ELR (cell line): ENCODE measurements around the gene DLG1.

ENCODE experiments used
- DNase-seq: peaks from one replicate; pipeline ENCODE4 v3.0.0-alpha.2; 2015; ENCODE audit warnings: low read depth

DLG1 gene

GRCh38 chr3:197012540-197012883 is 285.9 kb downstream of the DLG1 start:
- no peak for DNase-seq

DNA sequence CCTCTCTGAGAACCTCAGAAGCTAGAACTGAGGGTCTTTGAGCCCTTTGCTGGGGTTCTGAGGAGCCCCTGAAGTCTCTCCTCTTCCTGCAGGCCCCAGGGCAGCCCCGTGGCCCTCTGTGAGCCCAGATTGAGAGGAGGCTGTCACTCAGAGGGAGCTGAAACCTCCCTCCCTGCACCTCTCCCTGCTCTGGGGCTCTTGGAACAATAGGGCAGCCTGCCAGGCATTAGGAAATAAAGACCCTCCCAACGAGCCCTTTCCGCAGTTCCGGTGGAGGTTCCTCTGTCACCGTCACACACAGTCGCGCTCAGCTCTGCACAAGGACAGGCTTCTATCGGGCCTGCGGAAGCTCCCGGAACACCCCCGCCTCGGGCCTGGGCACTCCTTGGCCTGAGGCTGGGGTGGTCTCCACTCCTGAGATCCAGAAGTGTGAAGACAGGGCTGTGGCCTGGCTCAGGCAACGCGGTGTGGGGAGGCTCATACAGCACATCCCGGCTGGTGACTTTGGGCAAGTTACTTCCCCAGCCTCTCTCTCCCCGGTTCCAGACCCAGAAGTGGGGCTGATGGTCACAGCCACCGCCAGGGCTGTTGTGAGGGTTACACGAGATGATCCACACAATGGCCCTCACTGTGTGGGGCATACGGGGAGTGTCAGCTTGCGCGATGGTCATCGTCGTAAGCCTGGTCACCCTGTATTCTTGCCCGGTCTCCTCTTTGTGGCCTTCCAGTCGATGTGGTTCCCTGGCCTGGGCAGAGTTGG is 286.5 kb downstream of the DLG1 start:
- DNase-seq: no peak

DNA sequence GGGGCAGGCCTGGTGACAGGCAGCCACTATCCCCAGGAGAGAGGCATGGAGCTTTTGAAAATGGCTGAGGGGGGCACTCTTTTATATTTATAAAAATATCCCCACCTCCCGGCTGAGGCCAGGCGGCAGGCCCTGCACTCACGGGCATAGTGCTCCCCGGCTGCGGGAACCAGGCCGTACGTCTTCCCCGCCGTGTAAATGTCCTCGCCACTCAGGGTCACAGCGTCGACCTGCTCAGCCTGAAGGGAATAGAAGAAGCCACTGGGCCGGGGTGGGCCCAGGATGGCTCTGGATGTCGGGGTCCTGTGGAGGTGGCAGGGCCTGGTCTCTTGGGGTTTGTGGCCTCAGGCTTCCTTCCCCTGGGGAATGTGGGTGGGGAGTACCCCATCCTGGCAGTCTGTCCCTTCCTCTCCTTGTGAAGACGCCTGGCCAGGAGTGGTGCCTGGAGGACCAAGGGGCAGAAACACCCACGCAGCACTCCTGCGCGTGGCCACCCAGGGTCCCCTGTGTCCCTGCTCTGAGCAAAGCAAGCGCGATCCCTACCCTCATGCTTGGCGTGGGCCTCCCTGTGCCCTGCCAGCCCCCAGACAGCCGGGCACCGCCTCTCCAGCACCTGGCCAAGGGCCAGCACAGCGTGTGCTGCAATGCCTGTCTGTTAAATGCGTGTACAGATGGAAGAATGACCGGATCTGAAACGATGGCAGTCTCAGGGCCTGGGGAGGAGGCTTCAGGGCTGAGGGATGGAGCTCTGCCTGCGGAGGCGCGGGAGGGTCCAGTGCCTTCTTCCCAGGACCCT is 287.7 kb downstream of the DLG1 start:
- DNase-seq: no peak

- DNase-seq: no peak
These were observed 288.8 kb downstream of the DLG1 start for GRCh38 chr3:197009532-197010019.

DNA sequence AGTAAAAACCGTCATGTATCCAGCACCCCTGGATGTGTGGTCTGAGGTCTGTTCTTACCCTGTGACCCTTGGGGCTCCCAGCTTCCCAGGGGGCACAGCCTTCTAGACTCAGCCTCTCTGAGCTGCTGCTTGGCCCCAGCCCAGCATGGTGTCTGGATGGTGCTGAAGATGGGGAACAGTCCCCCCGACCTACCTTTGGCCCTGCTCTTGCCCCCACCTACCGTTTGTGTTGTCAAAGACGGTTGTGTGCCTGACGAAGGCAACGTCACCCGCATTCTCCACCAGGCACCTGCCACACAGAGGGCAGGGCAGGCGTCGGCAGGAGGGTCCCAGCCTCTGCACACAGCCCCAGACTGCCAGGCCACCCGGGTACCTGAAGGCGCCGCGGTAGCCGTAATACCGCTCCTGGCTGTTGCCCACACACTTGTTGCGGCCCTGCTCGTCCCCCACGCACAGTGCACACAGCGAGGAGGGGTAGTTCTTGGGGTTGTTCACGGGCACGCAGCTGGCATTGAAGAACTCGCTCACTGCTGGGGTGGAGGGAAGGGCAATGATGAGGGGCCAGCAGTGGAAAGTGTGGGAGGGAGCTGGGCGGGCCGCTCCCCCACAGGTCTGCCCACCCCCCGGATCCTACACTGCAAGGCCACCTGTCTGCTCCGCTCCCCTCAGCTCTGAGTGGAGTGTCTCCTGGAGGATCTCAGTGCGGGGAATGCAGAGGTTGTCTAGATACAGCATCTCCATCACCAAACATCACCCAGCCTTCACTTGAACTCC is 289.8 kb downstream of the DLG1 start:
- no peak for DNase-seq

DNA sequence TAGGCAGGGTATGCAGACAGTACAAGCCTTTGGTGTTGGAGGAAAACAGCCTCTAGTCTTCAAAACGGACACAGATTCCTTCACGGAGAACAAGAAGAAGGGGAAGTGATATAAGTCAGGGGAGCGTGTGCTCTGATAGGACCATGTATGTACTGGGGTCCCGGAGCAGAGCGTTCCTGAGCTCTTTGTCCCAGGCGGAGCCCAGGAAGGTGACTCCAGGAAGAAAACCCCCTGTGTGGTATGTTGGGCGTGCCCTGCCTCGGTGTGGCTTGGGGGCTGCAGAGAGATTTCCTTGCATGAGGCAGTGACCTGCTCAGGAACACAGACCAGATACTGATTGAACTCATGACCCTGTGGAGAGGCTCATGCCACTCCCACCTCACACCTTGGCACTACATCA is 290.5 kb downstream of the DLG1 start:
- no peak for DNase-seq

DNA sequence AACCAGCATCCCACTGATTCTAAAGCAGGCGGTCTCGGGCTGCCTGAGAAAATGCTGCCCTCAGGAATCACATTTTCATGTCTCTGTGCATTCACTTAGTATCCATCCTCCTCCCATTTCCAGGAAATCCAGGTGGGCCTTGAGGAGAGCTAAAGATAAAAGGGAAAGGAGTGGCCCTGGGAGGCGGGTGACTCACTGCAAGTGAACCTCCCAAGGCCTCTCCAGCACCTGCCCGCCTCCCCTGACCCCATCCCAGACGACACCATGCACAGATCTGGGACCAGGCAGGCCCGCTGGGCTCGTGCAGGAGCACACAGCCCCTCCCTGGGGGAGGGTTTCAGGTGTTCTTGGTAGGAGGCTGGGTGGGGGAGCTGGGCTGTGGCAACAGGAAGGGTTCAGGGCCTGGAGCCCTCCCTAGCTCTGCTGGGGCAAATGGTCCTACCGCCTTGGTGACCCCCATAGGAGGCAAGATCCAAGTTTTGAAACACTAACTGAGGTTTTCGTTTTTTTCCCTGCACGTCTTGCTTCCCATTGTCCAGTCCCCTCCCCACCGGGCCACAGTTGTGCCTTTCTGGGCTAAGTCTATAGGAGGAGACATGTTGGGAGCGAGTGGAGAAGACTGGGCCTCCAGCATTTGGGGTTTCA is 291.0 kb downstream of the DLG1 start:
- DNase-seq: no peak

GRCh38 chr3:197006860-197007259 is 291.6 kb downstream of the DLG1 start:
- DNase-seq: no peak

DNA sequence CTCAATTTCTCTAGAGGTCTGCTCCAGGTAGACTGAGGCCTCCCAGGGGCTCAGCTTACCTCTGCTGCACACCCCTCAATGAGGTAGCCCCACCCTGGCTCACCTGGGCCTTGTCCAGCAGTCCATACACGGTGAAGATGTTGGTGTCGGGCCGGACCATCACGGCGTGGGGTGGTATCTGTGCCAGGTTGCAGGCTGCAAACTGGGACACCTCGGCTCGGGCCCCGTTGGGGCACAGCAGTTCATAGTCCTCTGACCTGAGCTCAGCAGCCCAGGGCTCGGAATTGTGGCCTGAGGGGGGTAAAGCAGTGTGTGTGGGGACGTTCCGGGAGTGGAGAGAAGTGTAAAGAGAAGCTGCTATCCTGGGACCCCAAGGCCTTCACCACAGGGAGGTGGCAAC is 292.0 kb downstream of the DLG1 start:
- DNase-seq: no peak

DNA sequence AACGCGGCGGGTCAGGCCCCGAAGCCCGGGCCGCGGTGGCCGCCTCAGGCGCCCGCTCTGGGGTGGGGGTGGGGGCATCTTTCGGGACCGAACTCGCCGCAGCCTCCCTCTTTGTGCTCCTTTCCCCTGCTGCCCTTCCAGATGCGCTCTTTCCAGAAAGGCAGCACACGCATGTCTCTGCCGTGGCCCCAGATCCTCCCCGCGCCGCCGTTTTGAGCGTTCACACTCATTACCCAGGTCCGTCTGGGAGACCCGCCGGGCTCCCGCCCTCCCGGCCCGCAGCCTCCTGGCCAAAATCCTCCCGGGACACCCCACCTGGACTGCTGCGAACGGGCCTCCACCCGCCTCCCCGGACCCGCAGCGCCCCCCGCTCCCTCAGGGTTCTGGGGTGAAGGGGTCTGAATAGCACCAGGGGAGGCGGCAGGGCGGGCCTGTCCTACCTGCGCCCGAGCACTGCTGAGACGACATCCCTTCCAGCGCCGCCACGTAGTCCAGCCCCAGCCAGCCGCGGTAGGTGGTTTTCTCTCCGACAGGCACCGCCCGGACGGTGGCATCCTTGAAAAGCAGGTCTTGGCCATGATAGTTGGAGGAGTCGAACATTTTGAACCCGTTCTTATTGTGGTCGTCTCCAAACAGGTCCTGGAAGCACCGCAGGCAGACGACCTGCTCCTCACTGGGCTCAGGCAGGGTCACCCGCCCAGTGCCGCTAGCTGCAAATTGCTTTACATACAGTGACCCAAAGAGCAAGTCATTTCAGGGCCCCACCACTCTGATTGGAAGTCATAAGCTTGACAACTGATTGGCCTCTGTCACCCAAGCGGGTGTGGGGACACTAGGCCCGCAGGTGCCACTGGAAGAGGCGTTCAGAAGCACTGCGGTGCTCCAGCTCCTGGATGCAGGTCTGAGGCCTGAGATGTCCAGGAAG is 294.7 kb downstream of the DLG1 start:
- peak; percentile 50 for DNase-seq

GRCh38 chr3:197002701-197003454 is 295.5 kb downstream of the DLG1 start:
- peak; percentile 77 for DNase-seq

DNA sequence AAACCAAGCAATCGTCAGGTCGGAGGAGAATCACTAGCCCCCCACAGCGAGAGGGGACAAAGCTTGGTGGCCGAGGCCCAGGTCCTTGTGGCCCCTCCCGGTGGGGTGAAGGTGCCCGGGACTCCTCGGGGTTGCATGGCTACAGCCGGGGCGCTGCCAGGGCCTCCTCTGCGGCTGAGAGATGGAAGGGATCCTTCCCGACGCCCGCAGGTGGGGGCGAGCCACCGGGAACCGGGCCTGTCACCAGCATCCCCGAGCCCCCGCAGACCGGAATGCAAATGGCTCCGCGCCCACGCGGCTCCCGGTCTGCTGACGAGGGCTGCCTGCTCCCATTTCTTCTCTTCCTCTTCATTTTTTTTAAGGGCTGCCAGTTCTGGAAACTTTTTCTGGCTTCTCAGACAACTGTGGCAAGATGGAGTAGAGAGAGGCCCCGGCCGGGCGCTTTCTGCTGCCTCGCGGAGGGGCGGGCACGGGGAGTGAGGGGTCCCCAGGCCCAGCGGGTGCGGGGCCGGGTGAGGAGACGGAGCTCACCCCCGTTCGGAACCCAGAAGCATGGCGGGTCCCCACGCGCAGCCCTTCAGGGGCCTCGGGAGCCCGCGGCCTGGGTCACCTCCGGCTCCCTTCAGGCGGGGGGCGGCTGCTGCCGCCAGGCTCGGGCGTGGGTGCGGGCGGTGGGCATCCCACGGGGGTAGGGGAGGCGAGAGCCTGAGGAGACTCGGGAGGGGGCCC is 296.3 kb downstream of the DLG1 start:
- no peak for DNase-seq

- no peak for DNase-seq
These were observed 297.1 kb downstream of the DLG1 start for GRCh38 chr3:197001106-197001971.

DNA sequence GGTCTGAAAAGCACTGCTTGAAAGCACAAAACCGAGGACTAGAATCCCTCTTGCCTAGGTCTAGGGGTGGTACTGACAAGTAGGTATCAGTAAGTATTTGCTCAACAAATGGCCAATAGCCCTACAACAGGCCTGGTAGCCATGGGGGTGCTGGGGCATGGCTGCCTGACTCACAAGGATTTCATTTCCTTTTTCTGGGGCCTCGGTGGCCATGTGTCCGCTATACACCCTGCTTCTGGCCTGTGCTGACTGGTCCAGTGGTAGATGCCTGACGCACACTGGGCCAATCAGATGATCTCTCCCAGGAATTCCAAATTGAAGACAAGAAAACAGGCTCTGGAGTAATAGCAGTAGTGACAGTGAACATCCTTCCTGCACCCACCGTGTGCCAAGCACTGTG is 298.2 kb downstream of the DLG1 start:
- peak; percentile 40 for DNase-seq

DNA sequence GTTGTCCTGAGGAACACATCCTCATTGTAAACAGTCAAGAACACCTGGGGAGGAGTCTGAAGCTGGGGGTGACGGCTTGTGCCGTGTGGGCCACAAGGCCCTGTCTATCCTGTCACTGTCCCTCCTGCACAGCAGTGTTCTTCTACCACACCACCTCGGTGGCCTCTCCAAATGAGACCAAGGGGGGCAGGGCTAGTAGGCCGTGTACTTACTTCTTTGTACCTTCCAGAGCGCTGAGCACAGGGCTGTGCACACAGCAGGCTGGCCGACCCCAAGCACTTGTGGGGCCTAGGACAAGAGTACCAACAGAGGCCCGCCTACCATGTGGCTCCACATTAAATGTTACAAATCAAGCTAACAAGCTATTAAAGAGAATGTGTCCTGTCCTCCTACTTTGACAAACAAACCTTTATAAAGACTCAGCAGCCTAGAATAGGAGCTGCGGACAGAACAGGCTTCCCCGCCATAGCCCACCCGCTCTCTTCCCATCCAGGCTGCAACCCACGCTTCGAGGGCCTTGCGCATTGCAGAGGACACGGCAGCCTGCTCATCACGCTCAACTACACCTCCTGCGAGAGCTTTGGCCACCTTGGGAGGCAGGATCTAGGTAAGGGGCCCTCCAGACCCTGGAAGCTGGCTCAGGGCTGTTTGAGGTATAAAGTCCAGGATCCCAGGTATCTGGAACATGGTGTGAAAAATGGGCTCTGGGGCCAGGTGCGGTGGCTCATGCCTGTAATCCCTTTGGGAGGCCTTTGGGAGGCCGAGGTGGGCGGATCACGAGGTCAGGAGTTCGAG is 299.2 kb downstream of the DLG1 start:
- DNase-seq: no peak

- no peak for DNase-seq
These were observed 301.1 kb downstream of the DLG1 start for GRCh38 chr3:196997311-196997710.

- no peak for DNase-seq
These were observed 301.8 kb downstream of the DLG1 start for GRCh38 chr3:196996454-196997265.
